Karpas-422 (cell line): ENCODE data around the gene TBL1X. TPM values are rescaled to one million over a fixed set of nuclear protein-coding genes. Genes with fewer than 3 reads are reported as not detected.

ENCODE experiments used
- DNase-seq: peaks from one replicate; pipeline ENCODE4 v3.0.0-alpha.2; 2015
- H2AFZ ChIP-seq: fragments of 200-600 bp; sonication (generic); 2 replicates; pipeline ENCODE4 v1.6.1; 2014; ENCODE audit warnings: antibody characterized with exemption, low read length, mixed read lengths
- H3K27ac ChIP-seq: fragments of 200-600 bp; sonication (generic); 2 replicates; pipeline ENCODE4 v1.5.1; 2014; ENCODE audit warnings: mild to moderate bottlenecking, low read length, moderate library complexity
- H3K27me3 ChIP-seq: fragments of 200-600 bp; sonication (generic); 2 replicates; pipeline ENCODE4 v1.6.1; 2014; ENCODE audit warnings: low read length, mixed read lengths
- H3K36me3 ChIP-seq: fragments of 200-600 bp; sonication (generic); 2 replicates; pipeline ENCODE4 v1.6.1; 2014; ENCODE audit warnings: low read length, mixed read lengths; ENCODE audit not compliant: insufficient read depth
- H3K4me1 ChIP-seq: fragments of 200-600 bp; sonication (generic); 2 replicates; pipeline ENCODE4 v1.6.1; 2014; ENCODE audit warnings: mild to moderate bottlenecking, low read length, mixed read lengths
- H3K4me2 ChIP-seq: fragments of 200-600 bp; sonication (generic); 2 replicates; pipeline ENCODE4 v1.6.1; 2014; ENCODE audit warnings: low read length, low read depth, mild to moderate bottlenecking; ENCODE audit not compliant: poor library complexity, severe bottlenecking
- H3K4me3 ChIP-seq: fragments of 200-600 bp; sonication (generic); 2 replicates; pipeline ENCODE4 v1.5.1; 2014; ENCODE audit warnings: mild to moderate bottlenecking, antibody characterized with exemption, low read length, mixed read lengths
- H3K79me2 ChIP-seq: fragments of 200-600 bp; sonication (generic); 2 replicates; pipeline ENCODE4 v1.6.1; 2014; ENCODE audit warnings: mild to moderate bottlenecking, low read length, mixed read lengths
- H3K9ac ChIP-seq: fragments of 200-600 bp; sonication (generic); 2 replicates; pipeline ENCODE4 v1.6.0; 2014; ENCODE audit warnings: low read length
- H3K9me2 ChIP-seq: fragments of 200-600 bp; sonication (generic), shearing (Covaris generic); replicated peaks from 2 replicates; pipeline ENCODE4 v1.6.0; 2014; ENCODE audit warnings: mild to moderate bottlenecking, low read length, moderate library complexity; ENCODE audit not compliant: insufficient read depth
- H3K9me3 ChIP-seq: fragments of 300-700, 200-600 bp; sonication (generic); 2 replicates; pipeline ENCODE4 v1.6.1; 2014; ENCODE audit warnings: low read length, mixed read lengths
- H4K20me1 ChIP-seq: fragments of 200-600 bp; sonication (generic); 2 replicates; pipeline ENCODE4 v1.6.1; 2014; ENCODE audit warnings: mild to moderate bottlenecking, antibody characterized with exemption, low read length, low read depth; ENCODE audit not compliant: insufficient read depth
- total RNA-seq: library from RNA; depleted of rRNA; stranded (reverse); fragments of >200 nt; shearing (Covaris generic); gene quantifications from 2 replicates; pipeline ENCODE4 v1.2.3, GENCODE V29; 2014; ENCODE audit warnings: low replicate concordance

TBL1X gene
- total RNA-seq, 1 experiment from 2014 or later: 9.4 TPM

DNA sequence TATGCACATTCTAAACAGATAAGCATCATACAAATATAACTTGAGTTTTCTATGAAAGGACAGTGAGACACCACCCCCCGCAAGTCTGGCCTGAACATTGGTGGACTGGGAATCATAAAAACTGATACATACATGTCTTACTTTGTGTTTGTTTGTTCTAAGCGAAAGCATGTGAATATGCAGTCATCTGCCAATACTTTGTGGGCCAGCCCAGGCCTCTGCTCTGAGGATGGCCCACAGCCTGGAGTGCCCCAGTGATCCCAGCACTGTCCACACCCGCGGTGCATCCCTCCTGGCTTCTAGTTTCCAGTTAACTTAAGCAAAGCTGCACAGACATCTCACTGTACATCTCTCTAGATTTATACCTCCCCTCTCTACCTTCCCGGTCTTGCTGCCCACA, 154.3 kb downstream of the TBL1X start:
- no peak overlapping the region for H3K27ac ChIP-seq
- no peaks in the 10 kb centered on the region for H3K9me2 ChIP-seq
- H3K9ac ChIP-seq: no peak overlapping the region
- H2AFZ ChIP-seq: no peak overlapping the region
- no peak overlapping the region for H3K4me3 ChIP-seq
- H3K27me3 ChIP-seq: no peaks in the 10 kb centered on the region
- no peaks in the 10 kb centered on the region for H3K9me3 ChIP-seq
- no peaks in the 10 kb centered on the region for H3K36me3 ChIP-seq
- DNase-seq: no peak
- no peak overlapping the region for H3K4me2 ChIP-seq
- no peaks in the 10 kb centered on the region for H3K79me2 ChIP-seq
- no peaks in the 10 kb centered on the region for H4K20me1 ChIP-seq
- H3K4me1 ChIP-seq: no peaks in the 10 kb centered on the region

GRCh38 chrX:9619581-9619980, 154.7 kb downstream of the TBL1X start:
- no peak for DNase-seq
- H3K9me2 ChIP-seq: no peaks in the 10 kb centered on the region
- H3K27me3 ChIP-seq: no peaks in the 10 kb centered on the region
- H3K27ac ChIP-seq: no peak overlapping the region
- H4K20me1 ChIP-seq: no peaks in the 10 kb centered on the region
- H3K4me3 ChIP-seq: no peak overlapping the region
- no peaks in the 10 kb centered on the region for H3K4me1 ChIP-seq
- H3K79me2 ChIP-seq: no peaks in the 10 kb centered on the region
- no peak overlapping the region for H2AFZ ChIP-seq
- H3K36me3 ChIP-seq: no peaks in the 10 kb centered on the region
- no peaks in the 10 kb centered on the region for H3K9me3 ChIP-seq
- H3K9ac ChIP-seq: no peak overlapping the region
- no peak overlapping the region for H3K4me2 ChIP-seq

GRCh38 chrX:9622128-9622527, 157.3 kb downstream of the TBL1X start:
- Histone ChIP-seq H3K27me3 (no peaks in the 10 kb centered on the region), H2AFZ (no peak overlapping the region), H4K20me1 (no peaks in the 10 kb centered on the region), H3K9me2 (no peaks in the 10 kb centered on the region), H3K9me3 (no peaks in the 10 kb centered on the region), H3K9ac (no peak overlapping the region), H3K4me3 (no peak overlapping the region), H3K36me3 (no peaks in the 10 kb centered on the region), H3K4me2 (no peak overlapping the region), H3K4me1 (no peaks in the 10 kb centered on the region), H3K27ac (no peak overlapping the region), H3K79me2 (no peaks in the 10 kb centered on the region)
- DNase-seq: no peak

DNA sequence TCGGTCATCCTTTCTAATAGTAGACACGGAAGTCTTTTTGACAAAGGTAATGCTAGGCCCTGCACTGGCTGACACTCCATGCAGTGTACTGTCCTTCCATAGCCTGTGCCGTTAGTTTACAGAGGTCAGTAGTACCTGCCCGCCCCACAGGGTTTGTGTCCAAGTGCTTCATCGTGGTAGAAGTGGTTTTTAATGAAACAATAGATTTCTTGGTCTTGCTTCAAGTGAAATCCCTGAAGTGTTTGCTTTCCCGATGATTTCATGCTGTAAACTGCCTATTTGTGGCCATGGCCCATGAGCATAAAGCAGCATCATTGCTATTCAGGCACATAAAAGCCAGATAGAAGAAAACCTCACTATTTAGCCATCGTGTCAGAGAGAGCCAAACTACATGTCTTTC, 161.5 kb downstream of the TBL1X start:
- Histone ChIP-seq H4K20me1 (no peaks in the 10 kb centered on the region), H3K79me2 (no peaks in the 10 kb centered on the region)

GRCh38 chrX:9627922-9628321, 163.1 kb downstream of the TBL1X start:
- H3K27ac ChIP-seq: no peak overlapping the region
- no peak overlapping the region for H2AFZ ChIP-seq
- no peaks in the 10 kb centered on the region for H3K36me3 ChIP-seq
- H3K9me3 ChIP-seq: no peaks in the 10 kb centered on the region
- H3K79me2 ChIP-seq: no peaks in the 10 kb centered on the region
- H3K4me1 ChIP-seq: no peaks in the 10 kb centered on the region
- no peak overlapping the region for H3K4me3 ChIP-seq
- H4K20me1 ChIP-seq: no peaks in the 10 kb centered on the region
- no peaks in the 10 kb centered on the region for H3K27me3 ChIP-seq
- H3K9ac ChIP-seq: no peak overlapping the region
- no peak for DNase-seq
- no peaks in the 10 kb centered on the region for H3K9me2 ChIP-seq
- H3K4me2 ChIP-seq: no peak overlapping the region

More for the DNA sequence above, 161.5 kb downstream of the TBL1X start:
- Histone ChIP-seq H3K9ac (no peak overlapping the region), H2AFZ (no peak overlapping the region), H3K4me3 (no peak overlapping the region), H3K27me3 (no peaks in the 10 kb centered on the region), H3K4me1 (no peaks in the 10 kb centered on the region), H3K27ac (no peak overlapping the region), H3K9me2 (no peaks in the 10 kb centered on the region), H3K36me3 (no peaks in the 10 kb centered on the region), H3K9me3 (no peaks in the 10 kb centered on the region), H3K4me2 (no peak overlapping the region)
- DNase-seq: no peak

DNA sequence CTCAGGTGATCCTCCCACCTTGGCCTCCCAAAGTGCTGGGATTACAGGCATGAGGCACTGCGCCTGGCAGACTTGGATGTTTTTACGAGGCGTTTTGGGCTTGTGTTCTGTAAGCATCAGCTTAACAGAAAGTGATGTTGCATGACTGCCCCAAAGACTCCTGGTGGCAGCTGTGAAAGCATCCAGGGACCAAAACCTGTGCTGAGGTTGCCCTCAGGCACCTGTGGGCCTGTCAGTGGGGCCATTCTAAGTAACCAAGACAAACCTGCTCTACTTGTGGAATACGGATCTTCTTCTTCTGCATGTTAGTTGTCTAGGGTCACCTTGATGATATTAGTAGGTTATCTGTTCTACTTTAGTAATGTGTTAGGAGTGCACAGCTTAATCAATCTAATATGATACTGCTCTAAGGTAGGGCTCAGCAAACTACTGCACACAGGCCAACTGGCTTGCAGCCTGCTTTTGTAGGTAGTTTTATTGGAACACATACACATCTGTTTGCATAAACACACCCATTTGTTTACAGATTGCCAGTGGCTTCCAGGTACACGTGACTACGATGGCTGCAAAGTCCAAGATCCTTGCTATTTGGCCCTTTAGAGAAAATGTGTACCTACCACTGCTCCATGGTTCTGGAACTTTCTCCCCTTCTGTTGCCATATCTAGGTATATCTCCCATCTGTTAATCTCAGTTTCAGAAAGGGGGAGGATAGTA, 164.1 kb downstream of the TBL1X start:
- no peak overlapping the region for H3K9ac ChIP-seq
- no peak overlapping the region for H2AFZ ChIP-seq
- no peaks in the 10 kb centered on the region for H3K4me1 ChIP-seq
- no peak for DNase-seq
- H3K36me3 ChIP-seq: no peaks in the 10 kb centered on the region
- H3K79me2 ChIP-seq: no peaks in the 10 kb centered on the region
- no peak overlapping the region for H3K4me3 ChIP-seq
- H3K27ac ChIP-seq: no peak overlapping the region
- H3K9me2 ChIP-seq: no peaks in the 10 kb centered on the region
- no peaks in the 10 kb centered on the region for H3K9me3 ChIP-seq
- no peaks in the 10 kb centered on the region for H4K20me1 ChIP-seq
- H3K27me3 ChIP-seq: no peaks in the 10 kb centered on the region
- H3K4me2 ChIP-seq: no peak overlapping the region

DNA sequence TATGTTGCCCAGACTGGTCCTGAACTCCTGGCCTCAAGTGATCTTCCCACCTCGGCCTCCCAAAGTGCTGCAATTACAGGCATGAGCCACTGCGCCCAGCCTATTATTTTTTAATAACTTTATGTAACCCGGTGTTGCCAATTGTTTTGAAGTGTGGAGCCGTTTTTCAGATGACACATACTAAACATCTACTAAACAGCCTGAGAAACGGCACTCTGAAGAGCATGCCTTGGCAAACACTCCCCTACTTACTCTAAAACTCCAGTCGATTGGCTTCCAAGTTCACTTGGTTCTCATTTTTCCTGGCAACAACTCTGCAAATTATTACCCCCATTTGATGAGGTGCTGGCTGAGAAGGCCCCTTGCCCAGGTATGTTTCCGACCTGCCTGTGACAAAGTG, 169.7 kb downstream of the TBL1X start:
- H3K4me3 ChIP-seq: no peak overlapping the region
- no peak overlapping the region for H3K9ac ChIP-seq
- no peaks in the 10 kb centered on the region for H3K9me3 ChIP-seq
- H3K36me3 ChIP-seq: no peaks in the 10 kb centered on the region
- no peak for DNase-seq
- H4K20me1 ChIP-seq: no peaks in the 10 kb centered on the region
- H3K4me2 ChIP-seq: no peak overlapping the region
- H3K4me1 ChIP-seq: no peaks in the 10 kb centered on the region
- no peak overlapping the region for H3K27ac ChIP-seq
- no peak overlapping the region for H2AFZ ChIP-seq
- no peaks in the 10 kb centered on the region for H3K27me3 ChIP-seq
- H3K79me2 ChIP-seq: no peaks in the 10 kb centered on the region
- H3K9me2 ChIP-seq: no peaks in the 10 kb centered on the region

DNA sequence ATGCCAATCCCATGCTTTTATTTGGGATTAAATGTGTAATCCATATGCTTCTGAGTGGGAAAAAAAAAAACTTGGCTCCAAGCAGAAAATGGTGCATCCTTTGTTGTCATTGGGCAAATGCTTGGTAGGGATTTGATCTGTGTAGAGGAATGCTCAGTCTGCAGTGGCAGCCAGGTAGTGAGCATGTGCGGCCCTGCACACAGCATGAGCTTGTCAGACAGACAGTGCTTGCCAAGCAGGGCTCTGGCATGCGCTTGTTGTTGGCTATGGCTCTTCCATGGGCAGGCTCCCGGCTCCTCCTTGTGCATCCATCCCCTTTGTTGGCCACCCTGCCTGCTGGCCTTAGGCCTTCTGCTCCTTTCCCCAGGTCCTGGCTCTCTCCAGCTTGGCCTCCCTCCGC, 170.5 kb downstream of the TBL1X start:
- Histone ChIP-seq H3K27me3 (no peaks in the 10 kb centered on the region), H4K20me1 (no peaks in the 10 kb centered on the region), H3K36me3 (no peaks in the 10 kb centered on the region), H3K9ac (no peak overlapping the region), H3K4me3 (no peak overlapping the region), H3K4me1 (no peaks in the 10 kb centered on the region), H3K27ac (no peak overlapping the region), H2AFZ (no peak overlapping the region), H3K79me2 (no peaks in the 10 kb centered on the region), H3K9me2 (no peaks in the 10 kb centered on the region), H3K4me2 (no peak overlapping the region), H3K9me3 (no peaks in the 10 kb centered on the region)
- DNase-seq: no peak
